Stimulated activated CD8-positive, alpha-beta memory T cell treated with anti-CD3 and anti-CD28 coated beads, Interleukin-4, amount 100 ng/mL, for 24 hours (primary cell): ENCODE data around the gene ZNF730.
"Not testable (repeated sequence)": the region's sequence is repeated elsewhere in the genome, so short reads cannot be mapped to it uniquely, and the experiment has no call there.

ENCODE experiments used
- DNase-seq: peaks from one replicate; pipeline ENCODE4 v3.0.0-alpha.2; 2020; ENCODE audit warnings: low read depth

The ZNF730 gene

GRCh38 chr19:23116802-23117571 lies at the start of gene ZNF730:
TSS of gene ZNF730 (plus strand) at chr19:23117025. CDS start at chr19:23117174, 149 bp downstream.
- peak; percentile 67 for DNase-seq

GRCh38 chr19:23070353-23071146 lies 46.3 kb upstream of the ZNF730 start:
- no peak for DNase-seq

GRCh38 chr19:23071147-23071511 lies 45.7 kb upstream of the ZNF730 start:
- no peak for DNase-seq

GRCh38 chr19:23075031-23075733 lies 41.6 kb upstream of the ZNF730 start:
- DNase-seq = no peak

GRCh38 chr19:23077776-23078175 lies 39.0 kb upstream of the ZNF730 start:
- DNase-seq = not testable (repeated sequence)

GRCh38 chr19:23093832-23094231 lies 23.0 kb upstream of the ZNF730 start:
- DNase-seq = no peak

GRCh38 chr19:23095418-23095817 lies 21.4 kb upstream of the ZNF730 start:
- DNase-seq = no peak

- DNase-seq = no peak
Measured at GRCh38 chr19:23098286-23098685, 18.5 kb upstream of the ZNF730 start.

GRCh38 chr19:23098988-23099387 lies 17.8 kb upstream of the ZNF730 start:
- no peak for DNase-seq

GRCh38 chr19:23099966-23100365 lies 16.9 kb upstream of the ZNF730 start:
- DNase-seq = no peak

- DNase-seq = no peak
Measured at GRCh38 chr19:23101241-23101640, 15.6 kb upstream of the ZNF730 start.

- no peak for DNase-seq
Measured at GRCh38 chr19:23118400-23118799, 1.6 kb downstream of the ZNF730 start.

GRCh38 chr19:23134211-23134610 lies 17.4 kb downstream of the ZNF730 start:
- not testable (repeated sequence) for DNase-seq

- DNase-seq = no peak
Measured at GRCh38 chr19:23145617-23146415, 29.0 kb downstream of the ZNF730 start.

- no peak for DNase-seq
Measured at GRCh38 chr19:23160766-23161165, 43.9 kb downstream of the ZNF730 start.

- not testable (repeated sequence) for DNase-seq
Measured at GRCh38 chr19:23168286-23168685, 51.5 kb downstream of the ZNF730 start.

- DNase-seq = no peak
Measured at GRCh38 chr19:23183251-23183650, 66.4 kb downstream of the ZNF730 start.

GRCh38 chr19:23190341-23190740 lies 73.5 kb downstream of the ZNF730 start:
- DNase-seq = no peak
